SK-N-SH (cell line): Measurements from ENCODE around the gene KCNK6. TPM values are rescaled to one million over a fixed set of nuclear protein-coding genes. Genes with fewer than 3 reads are reported as not detected.

Experiments used
- CTCF ChIA-PET: fragments of 300-600, 350-600 bp; formaldehyde crosslinking; extraction: SDS; loops from one replicate; lab custom pipeline; 2021; lab: Yijun Ruan, JAX
- POLR2A ChIA-PET: fragments of 350-600 bp; sonication (Branson Sonifier 250); formaldehyde crosslinking; extraction: SDS; loops from one replicate; lab custom pipeline; 2020; ENCODE audit warnings: antibody characterized with exemption, inconsistent platforms; lab: Yijun Ruan, JAX
- DNase-seq: peaks from one replicate; pipeline ENCODE4 v3.0.0; 2012
- H2AFZ ChIP-seq: fragments of 200-600 bp; sonication (generic); 2 replicates; pipeline ENCODE4 v1.8.1; 2016; ENCODE audit warnings: antibody characterized with exemption, mild to moderate bottlenecking, low read depth
- H3F3A ChIP-seq: fragments of 200-600 bp; sonication (generic); replicated peaks from 2 replicates; pipeline ENCODE3; 2016; ENCODE audit warnings: antibody characterized with exemption, mild to moderate bottlenecking; ENCODE audit not compliant: insufficient read depth
- H3K27ac ChIP-seq, 2 experiments: fragments of 200-500 bp in 1 of 2; fragments of 200-600 bp in 1 of 2; sonication (Bioruptor generic) in 1 of 2; sonication (generic), shearing (Covaris generic) in 1 of 2; 2 replicates each; pipeline versions ENCODE4 v1.5.1 to v1.6.1; 2014 to 2016; ENCODE audit warnings: low read depth in 2 of 2, inconsistent platforms in 1 of 2, low read length in 1 of 2, mild to moderate bottlenecking in 1 of 2, mixed read lengths in 1 of 2
- H3K27me3 ChIP-seq: fragments of 200-600 bp; sonication (generic), shearing (Covaris generic); 2 replicates; pipeline ENCODE4 v1.6.1; 2016; ENCODE audit warnings: mixed run types; ENCODE audit not compliant: insufficient read depth
- H3K36me3 ChIP-seq, 2 experiments: fragments of 200-500 bp in 1 of 2; fragments of 200-600 bp in 1 of 2; sonication (Bioruptor generic) in 1 of 2; sonication (generic) in 1 of 2; replicated peaks in 1 of 2; 2 replicates each; pipeline versions ENCODE3 to v1.5.1; 2014 to 2016; ENCODE audit warnings: low read length in 1 of 2, mild to moderate bottlenecking in 1 of 2; ENCODE audit not compliant: insufficient read depth in 2 of 2, control insufficient read depth in 1 of 2
- H3K4me1 ChIP-seq, 2 experiments: fragments of 200-500 bp in 1 of 2; fragments of 200-600 bp in 1 of 2; sonication (Bioruptor generic) in 1 of 2; sonication (generic), shearing (Covaris generic) in 1 of 2; 2 replicates each; pipeline versions ENCODE4 v1.5.1 to v1.6.1; 2014 to 2016; ENCODE audit warnings: low read depth in 1 of 2, low read length in 1 of 2, mixed run types in 1 of 2; ENCODE audit not compliant: insufficient read depth in 2 of 2, control insufficient read depth in 1 of 2
- H3K4me2 ChIP-seq: fragments of 200-600 bp; sonication (generic), shearing (Covaris generic); 2 replicates; pipeline ENCODE4 v1.6.1; 2017; ENCODE audit warnings: mixed run types
- H3K4me3 ChIP-seq, 2 experiments: fragments of 200-500 bp in 1 of 2; fragments of 200-600 bp in 1 of 2; sonication (Bioruptor generic) in 1 of 2; sonication (generic), shearing (Covaris generic) in 1 of 2; 2 replicates each; pipeline versions ENCODE4 v1.5.1 to v1.8.1; 2014 to 2016; ENCODE audit warnings: low read depth in 2 of 2, inconsistent platforms in 1 of 2, low read length in 1 of 2, mild to moderate bottlenecking in 1 of 2, mixed read lengths in 1 of 2, moderate library complexity in 1 of 2
- H3K79me2 ChIP-seq: fragments of 200-600 bp; sonication (generic); 2 replicates; pipeline ENCODE4 v1.8.1; 2017; ENCODE audit warnings: mild to moderate bottlenecking; ENCODE audit not compliant: insufficient read depth
- H3K9ac ChIP-seq: fragments of 200-600 bp; sonication (generic); 2 replicates; pipeline ENCODE4 v1.6.1; 2017; ENCODE audit warnings: mixed run types
- H3K9me2 ChIP-seq: fragments of 200-600 bp; sonication (generic); 2 replicates; pipeline ENCODE4 v1.6.1; 2017; ENCODE audit warnings: mixed run types
- H3K9me3 ChIP-seq: fragments of 200-600 bp; sonication (generic); 2 replicates; pipeline ENCODE4 v1.6.1; 2017; ENCODE audit warnings: mixed run types, mild to moderate bottlenecking, moderate library complexity
- H4K20me1 ChIP-seq: fragments of 200-600 bp; sonication (generic); 2 replicates; pipeline ENCODE4 v1.6.1; 2017; ENCODE audit warnings: mild to moderate bottlenecking, mixed run types; ENCODE audit not compliant: insufficient read depth
- CHD2 ChIP-seq: fragments of 150-350 bp; IDR thresholded peaks from 2 replicates; pipeline ENCODE4 v1.6.1; 2018; ENCODE audit warnings: low read length; ENCODE audit not compliant: partially characterized antibody
- CTCF ChIP-seq: fragments of 200-600 bp; sonication (generic); IDR thresholded peaks from 2 replicates; pipeline ENCODE4 v1.6.1; 2017; ENCODE audit warnings: antibody characterized with exemption, mild to moderate bottlenecking, moderate library complexity
- EP300 ChIP-seq, 2 experiments: IDR thresholded peaks; 2 replicates each; pipeline versions ENCODE4 v1.4.0 to v1.6.1; 2012; ENCODE audit warnings: borderline replicate concordance in 1 of 2, low read depth in 1 of 2, low read length in 1 of 2
- FOXM1 ChIP-seq: IDR thresholded peaks from 2 replicates; pipeline ENCODE4 v1.4.0; 2012; ENCODE audit warnings: low read depth, mild to moderate bottlenecking
- GABPA ChIP-seq: IDR thresholded peaks from 2 replicates; pipeline ENCODE4 v1.4.0; 2012; ENCODE audit warnings: low read depth, mild to moderate bottlenecking
- IRF3 ChIP-seq: fragments of 150-350 bp; IDR thresholded peaks from 2 replicates; pipeline ENCODE4 v1.6.1; 2016; ENCODE audit warnings: mild to moderate bottlenecking, low read depth, low read length
- MXI1 ChIP-seq: IDR thresholded peaks from 2 replicates; pipeline ENCODE4 v1.6.1; 2012; ENCODE audit warnings: mild to moderate bottlenecking, low read depth, low read length, improper control_type of control experiment
- NFIC ChIP-seq: IDR thresholded peaks from 2 replicates; pipeline ENCODE4 v1.4.0; 2012; ENCODE audit warnings: borderline replicate concordance
- NRF1 ChIP-seq: IDR thresholded peaks from 2 replicates; pipeline ENCODE4 v1.6.1; 2012; ENCODE audit warnings: low read depth, mild to moderate bottlenecking, low read length
- RAD21 ChIP-seq: IDR thresholded peaks from 2 replicates; pipeline ENCODE4 v1.6.1; 2012; ENCODE audit warnings: mild to moderate bottlenecking, low read length
- RXRA ChIP-seq: IDR thresholded peaks from 2 replicates; pipeline ENCODE4 v1.4.0; 2012; ENCODE audit warnings: low read depth, mild to moderate bottlenecking, borderline replicate concordance
- SIN3A ChIP-seq: IDR thresholded peaks from 2 replicates; pipeline ENCODE4 v1.6.1; 2012; ENCODE audit warnings: low read depth, mild to moderate bottlenecking, low read length, moderate library complexity, borderline replicate concordance
- SMC3 ChIP-seq: IDR thresholded peaks from 2 replicates; pipeline ENCODE4 v1.6.1; 2012; ENCODE audit warnings: low read depth, low read length, improper control_type of control experiment
- TAF1 ChIP-seq: IDR thresholded peaks from 2 replicates; pipeline ENCODE4 v1.6.1; 2012; ENCODE audit warnings: low read depth, mild to moderate bottlenecking, low read length, moderate library complexity, borderline replicate concordance
- TCF12 ChIP-seq: IDR thresholded peaks from 2 replicates; pipeline ENCODE4 v1.4.0; 2012
- TEAD4 ChIP-seq: IDR thresholded peaks from 2 replicates; pipeline ENCODE4 v1.4.0; 2012; ENCODE audit warnings: mild to moderate bottlenecking, borderline replicate concordance; ENCODE audit not compliant: insufficient read depth
- WGBS: methylation state at CpG from one replicate; pipeline ENCODE4 v1.1.6; 2017; ENCODE audit warnings: low lambda C conversion rate; 5-methylcytosine and 5-hydroxymethylcytosine counted together
- polyA plus RNA-seq, 3 experiments: library from polyadenylated mRNA; depleted of rRNA; stranded (reverse); fragments of >200 nt; gene quantifications; 2 replicates each; pipeline ENCODE4 v1.2.3, GENCODE V29; 2012
- TF ChIP-seq, protein P1 (sequence below): fragments of 150-350 bp; IDR thresholded peaks from 2 replicates; pipeline ENCODE4 v1.6.1; 2017; ENCODE audit warnings: antibody characterized with exemption, low read length, low read depth, borderline replicate concordance
- TF ChIP-seq, protein P2 (sequence below): IDR thresholded peaks from 2 replicates; pipeline ENCODE4 v1.4.0; 2012; ENCODE audit warnings: low read depth, borderline replicate concordance

KCNK6 gene
- polyA plus RNA-seq, 1 of the 3 experiments (the other 2 are of a cell fraction), result 0.26 TPM

- peak; percentile 22; the same call in 1 of the 2 replicates for TF ChIP-seq CTCF
- TF ChIP-seq, protein P1, sequence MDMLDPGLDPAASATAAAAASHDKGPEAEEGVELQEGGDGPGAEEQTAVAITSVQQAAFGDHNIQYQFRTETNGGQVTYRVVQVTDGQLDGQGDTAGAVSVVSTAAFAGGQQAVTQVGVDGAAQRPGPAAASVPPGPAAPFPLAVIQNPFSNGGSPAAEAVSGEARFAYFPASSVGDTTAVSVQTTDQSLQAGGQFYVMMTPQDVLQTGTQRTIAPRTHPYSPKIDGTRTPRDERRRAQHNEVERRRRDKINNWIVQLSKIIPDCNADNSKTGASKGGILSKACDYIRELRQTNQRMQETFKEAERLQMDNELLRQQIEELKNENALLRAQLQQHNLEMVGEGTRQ, result no peak
- TF ChIP-seq RAD21, result no peak
- peak; percentile 78 for TF ChIP-seq GABPA
- no peak for TF ChIP-seq SMC3
- TF ChIP-seq TAF1, result peak; percentile 99
- TF ChIP-seq NRF1, result no peak
- TF ChIP-seq TCF12, result peak; percentile 6; the same call in 1 of the 2 replicates
- TF ChIP-seq EP300 (IDR thresholded peaks at IDR 0.05; ENCODE audit: borderline replicate concordance in 1 of 2, low read depth in 1 of 2, low read length in 1 of 2), result no peak
Observed at GRCh38 chr19:38374332-38375097, 54.9 kb downstream of the KCNK6 start, which contains the start of gene PSMD8 (continued).

DNA sequence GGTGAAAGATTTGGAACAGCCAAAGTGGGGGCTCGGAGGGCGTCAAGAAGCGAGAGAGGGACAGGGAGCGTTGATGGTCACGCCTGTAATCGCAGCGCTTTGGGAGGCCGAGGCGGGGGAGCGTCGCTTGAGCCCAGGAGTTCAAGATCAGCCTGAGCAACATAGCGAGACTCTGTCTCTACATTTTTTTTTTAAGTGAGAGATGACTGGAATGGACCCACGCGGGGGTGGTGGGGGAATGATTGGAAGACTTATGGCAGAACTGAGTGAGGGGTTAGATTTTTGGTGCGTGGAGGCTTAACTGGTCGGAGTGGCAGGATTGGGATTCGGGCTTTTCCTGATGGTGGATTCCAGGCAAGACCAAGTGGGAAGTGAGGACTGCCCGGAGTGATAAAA lies 55.5 kb downstream of the KCNK6 start:
- peaks cover 53% of the 10 kb centered on the region for H3K79me2 ChIP-seq
- peak overlapping the region; percentile 78 for H3K4me2 ChIP-seq
- H3K9me3 ChIP-seq, result no peaks in the 10 kb centered on the region
- no peaks in the 10 kb centered on the region for H3F3A ChIP-seq
- TF ChIP-seq, protein P2, sequence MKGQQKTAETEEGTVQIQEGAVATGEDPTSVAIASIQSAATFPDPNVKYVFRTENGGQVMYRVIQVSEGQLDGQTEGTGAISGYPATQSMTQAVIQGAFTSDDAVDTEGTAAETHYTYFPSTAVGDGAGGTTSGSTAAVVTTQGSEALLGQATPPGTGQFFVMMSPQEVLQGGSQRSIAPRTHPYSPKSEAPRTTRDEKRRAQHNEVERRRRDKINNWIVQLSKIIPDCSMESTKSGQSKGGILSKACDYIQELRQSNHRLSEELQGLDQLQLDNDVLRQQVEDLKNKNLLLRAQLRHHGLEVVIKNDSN, result no peak
- no peak for TF ChIP-seq CHD2
- no peak for TF ChIP-seq FOXM1
- TF ChIP-seq RAD21, result no peak
- TF ChIP-seq IRF3, result no peak
- TF ChIP-seq SIN3A, result no peak
- no peak for TF ChIP-seq TEAD4
- TF ChIP-seq MXI1, result no peak
- no peak for TF ChIP-seq NFIC
- TF ChIP-seq RXRA, result no peak
- H3K27ac ChIP-seq, result peak overlapping the region; percentile 82 to 87
- H3K36me3 ChIP-seq, result peaks cover 7 to 18% of the 10 kb centered on the region in 2 experiments
- peak overlapping the region; percentile 68 to 91 for H3K4me3 ChIP-seq
- H3K27me3 ChIP-seq, result no peaks in the 10 kb centered on the region
- DNase-seq, result no peak
- peaks cover 6 to 14% of the 10 kb centered on the region in 2 experiments; a peak in 3 of 4 replicates for H3K4me1 ChIP-seq
- WGBS, result under 1% methylated on average over 18 of the region's 18 CpGs
- peaks cover 26% of the 10 kb centered on the region for H4K20me1 ChIP-seq
- H3K9me2 ChIP-seq, result no peaks in the 10 kb centered on the region
- H2AFZ ChIP-seq, result peak overlapping the region; percentile 97; the same call in 1 of the 2 replicates
- CTCF ChIA-PET, result interaction anchor here (1.2 to 2.4 kb wide), 6 partner anchors 10 to 140 kb away, joined by 3 to 12 read pairs (median 10); partner anchors contain the start of genes CATSPERG and FAM98C
- peak overlapping the region; percentile 96 for H3K9ac ChIP-seq
- POLR2A ChIA-PET, result interaction anchor here (1.2 to 3.6 kb wide), 5 partner anchors 10 to 468 kb away, joined by 4 to 29 read pairs (median 6); partner anchors contain the start of genes GGN and SPRED3
